ENCODE results near the gene HHIPL1. TPM values are rescaled to one million over a fixed set of nuclear protein-coding genes. Genes with fewer than 3 reads are reported as not detected.

HHIPL1 gene
- total RNA-seq, 6 experiments from 2014 or later = 0.43 to 1.4 (median 0.66) TPM

GRCh38 chr14:99621948-99622347 lies 23.0 kb upstream of the HHIPL1 start:
- Histone ChIP-seq H3K9me3 (no peaks in the 10 kb centered on the region), H3K27me3 (no peaks in the 10 kb centered on the region), H3K27ac (no peak overlapping the region), H3K36me3 (no peaks in the 10 kb centered on the region), H3K4me3 (no peak overlapping the region), H3K4me1 (no peaks in the 10 kb centered on the region)
- ATAC-seq (no peak), DNase-seq (no peak)
- WGBS (ENCODE audit: insufficient coverage, low coverage, low lambda C conversion rate, missing lambda C conversion rate) = 50% methylated on average over 3 of the region's 6 CpGs
- no peak for TF ChIP-seq POLR2A (IDR thresholded peaks at IDR 0.05)
- TF ChIP-seq CTCF (IDR thresholded peaks at IDR 0.05) = no peak
- intact Hi-C loops (cut with DNase I) = no loop called here

- no CpG with 5 or more reads among the region's 6 CpGs for WGBS (ENCODE audit: insufficient coverage, low coverage, low lambda C conversion rate, missing lambda C conversion rate)
- intact Hi-C loops (cut with DNase I) = no loop called here
- H3K4me3 ChIP-seq = no peak overlapping the region
- no peaks in the 10 kb centered on the region for H3K27me3 ChIP-seq
- H3K36me3 ChIP-seq = no peaks in the 10 kb centered on the region
- no peak for DNase-seq
- H3K27ac ChIP-seq = no peak overlapping the region
- no peaks in the 10 kb centered on the region for H3K4me1 ChIP-seq
- no peaks in the 10 kb centered on the region for H3K9me3 ChIP-seq
- ATAC-seq = no peak
- TF ChIP-seq POLR2A (IDR thresholded peaks at IDR 0.05) (no peak), CTCF (IDR thresholded peaks at IDR 0.05) (no peak)
These were observed 20.9 kb upstream of the HHIPL1 start for GRCh38 chr14:99624024-99624423.

GRCh38 chr14:99624971-99625370 lies 20.0 kb upstream of the HHIPL1 start:
- Histone ChIP-seq H3K27me3 (no peaks in the 10 kb centered on the region), H3K9me3 (no peaks in the 10 kb centered on the region), H3K4me3 (no peak overlapping the region), H3K27ac (no peak overlapping the region), H3K4me1 (no peaks in the 10 kb centered on the region), H3K36me3 (no peaks in the 10 kb centered on the region)
- DNase-seq = no peak
- TF ChIP-seq POLR2A (IDR thresholded peaks at IDR 0.05) (no peak), CTCF (IDR thresholded peaks at IDR 0.05) (no peak)
- intact Hi-C loops (cut with DNase I) = loop anchor here (5.0 kb wide), 1 partner anchor 108 kb away; no protein-coding TSS in a partner anchor
- no peak for ATAC-seq
- WGBS (ENCODE audit: insufficient coverage, low coverage, low lambda C conversion rate, missing lambda C conversion rate) = 95% methylated on average over 9 of the region's 13 CpGs

- Histone ChIP-seq H3K9me3 (no peaks in the 10 kb centered on the region), H3K4me3 (no peak overlapping the region), H3K4me1 (no peaks in the 10 kb centered on the region), H3K27ac (no peak overlapping the region), H3K27me3 (no peaks in the 10 kb centered on the region), H3K36me3 (no peaks in the 10 kb centered on the region)
- ATAC-seq (no peak), DNase-seq (no peak)
- 20% methylated on average over 1 of the region's 3 CpGs for WGBS (ENCODE audit: insufficient coverage, low coverage, low lambda C conversion rate, missing lambda C conversion rate)
- TF ChIP-seq POLR2A (IDR thresholded peaks at IDR 0.05) (no peak), CTCF (IDR thresholded peaks at IDR 0.05) (no peak)
- intact Hi-C loops (cut with DNase I) = loop anchor here (5.0 kb wide), 1 partner anchor 108 kb away; no protein-coding TSS in a partner anchor
These were observed 19.5 kb upstream of the HHIPL1 start for GRCh38 chr14:99625476-99625875.
